ENCODE measurements around the gene ANKRD13C. TPM values are rescaled to one million over a fixed set of nuclear protein-coding genes. Genes with fewer than 3 reads are reported as not detected.

The ANKRD13C gene
- total RNA-seq, 2 experiments from 2014 or later: 37.4 to 37.8 TPM

- Histone ChIP-seq H3K4me3 (ENCODE audit: low read length) (no peak overlapping the region), H3K9me3 (ENCODE audit: control insufficient read depth in 1 of 2, insufficient read depth in 1 of 2, low read length in 2 of 2) (no peaks in the 10 kb centered on the region), H3K4me1 (ENCODE audit: insufficient read depth, low read length) (no peaks in the 10 kb centered on the region), H3K27me3 (ENCODE audit: control insufficient read depth in 1 of 2, insufficient read depth in 2 of 2, low read length in 2 of 2) (no peaks in the 10 kb centered on the region), H3K36me3 (ENCODE audit: insufficient read depth, low read length) (peaks cover 99% of the 10 kb centered on the region), H3K27ac (ENCODE audit: low read depth in 1 of 2, low read length in 2 of 2) (no peak overlapping the region)
- peak overlapping the region; percentile 42 for H3K27ac Mint-ChIP-seq
- no peak overlapping the region for H3K4me3 Mint-ChIP-seq
- H3K9me3 Mint-ChIP-seq: no peaks in the 10 kb centered on the region
- TF ChIP-seq, protein P1, sequence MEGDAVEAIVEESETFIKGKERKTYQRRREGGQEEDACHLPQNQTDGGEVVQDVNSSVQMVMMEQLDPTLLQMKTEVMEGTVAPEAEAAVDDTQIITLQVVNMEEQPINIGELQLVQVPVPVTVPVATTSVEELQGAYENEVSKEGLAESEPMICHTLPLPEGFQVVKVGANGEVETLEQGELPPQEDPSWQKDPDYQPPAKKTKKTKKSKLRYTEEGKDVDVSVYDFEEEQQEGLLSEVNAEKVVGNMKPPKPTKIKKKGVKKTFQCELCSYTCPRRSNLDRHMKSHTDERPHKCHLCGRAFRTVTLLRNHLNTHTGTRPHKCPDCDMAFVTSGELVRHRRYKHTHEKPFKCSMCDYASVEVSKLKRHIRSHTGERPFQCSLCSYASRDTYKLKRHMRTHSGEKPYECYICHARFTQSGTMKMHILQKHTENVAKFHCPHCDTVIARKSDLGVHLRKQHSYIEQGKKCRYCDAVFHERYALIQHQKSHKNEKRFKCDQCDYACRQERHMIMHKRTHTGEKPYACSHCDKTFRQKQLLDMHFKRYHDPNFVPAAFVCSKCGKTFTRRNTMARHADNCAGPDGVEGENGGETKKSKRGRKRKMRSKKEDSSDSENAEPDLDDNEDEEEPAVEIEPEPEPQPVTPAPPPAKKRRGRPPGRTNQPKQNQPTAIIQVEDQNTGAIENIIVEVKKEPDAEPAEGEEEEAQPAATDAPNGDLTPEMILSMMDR (IDR thresholded peaks at IDR 0.05): no peak
- ChIA-PET CTCF (interaction anchor here (0.9 to 1.4 kb wide), 2 partner anchors 10 to 12 kb away, joined by 3 read pairs; no protein-coding TSS in a partner anchor), POLR2A (no interaction called here)
- intact Hi-C loops (cut with DNase I, micrococcal nuclease): no loop called here
- ATAC-seq (ENCODE audit: poor library complexity) (no peak), DNase-seq (no peak)
- no peaks in the 10 kb centered on the region for H3K4me1 Mint-ChIP-seq (ENCODE audit: low read depth)
- no peaks in the 10 kb centered on the region for H3K27me3 Mint-ChIP-seq
- H3K36me3 Mint-ChIP-seq (ENCODE audit: low read depth): peaks cover 98% of the 10 kb centered on the region
Measured at GRCh38 chr1:70247122-70247521, 107.4 kb downstream of the ANKRD13C start.

GRCh38 chr1:70239940-70240339 lies 114.6 kb downstream of the ANKRD13C start:
- H3K4me3 ChIP-seq (ENCODE audit: low read length): no peak overlapping the region
- ChIA-PET POLR2A (interaction anchor here (1.7 kb wide), 1 partner anchor 13 kb away, joined by 4 read pairs; no protein-coding TSS in a partner anchor), CTCF (no interaction called here)
- H3K27ac ChIP-seq (ENCODE audit: low read depth in 1 of 2, low read length in 2 of 2): no peak overlapping the region
- TF ChIP-seq, protein P1 (IDR thresholded peaks at IDR 0.05): no peak
- H3K4me1 ChIP-seq (ENCODE audit: insufficient read depth, low read length): no peaks in the 10 kb centered on the region
- DNase-seq: no peak
- no peaks in the 10 kb centered on the region for H3K9me3 ChIP-seq (ENCODE audit: control insufficient read depth in 1 of 2, insufficient read depth in 1 of 2, low read length in 2 of 2)
- no peak overlapping the region for H3K4me3 Mint-ChIP-seq
- H3K36me3 ChIP-seq (ENCODE audit: insufficient read depth, low read length): peaks cover 100% of the 10 kb centered on the region
- ATAC-seq (ENCODE audit: poor library complexity): no peak
- H3K27me3 ChIP-seq (ENCODE audit: control insufficient read depth in 1 of 2, insufficient read depth in 2 of 2, low read length in 2 of 2): no peaks in the 10 kb centered on the region
- H3K27ac Mint-ChIP-seq: no peak overlapping the region
- H3K36me3 Mint-ChIP-seq (ENCODE audit: low read depth): peaks cover 96% of the 10 kb centered on the region
- intact Hi-C loops (cut with DNase I, micrococcal nuclease): no loop called here
- no peaks in the 10 kb centered on the region for H3K9me3 Mint-ChIP-seq
- H3K4me1 Mint-ChIP-seq (ENCODE audit: low read depth): peaks cover 5% of the 10 kb centered on the region
- H3K27me3 Mint-ChIP-seq: no peaks in the 10 kb centered on the region

GRCh38 chr1:70234733-70235132 lies 119.8 kb downstream of the ANKRD13C start:
- Histone ChIP-seq H3K27me3 (ENCODE audit: control insufficient read depth in 1 of 2, insufficient read depth in 2 of 2, low read length in 2 of 2) (no peaks in the 10 kb centered on the region), H3K36me3 (ENCODE audit: insufficient read depth, low read length) (peaks cover 100% of the 10 kb centered on the region), H3K9me3 (ENCODE audit: control insufficient read depth in 1 of 2, insufficient read depth in 1 of 2, low read length in 2 of 2) (no peaks in the 10 kb centered on the region), H3K4me3 (ENCODE audit: low read length) (no peak overlapping the region), H3K27ac (ENCODE audit: low read depth in 1 of 2, low read length in 2 of 2) (no peak overlapping the region), H3K4me1 (ENCODE audit: insufficient read depth, low read length) (no peaks in the 10 kb centered on the region)
- Mint-ChIP-seq H3K27me3 (no peaks in the 10 kb centered on the region), H3K36me3 (ENCODE audit: low read depth) (peaks cover 96% of the 10 kb centered on the region), H3K9me3 (no peaks in the 10 kb centered on the region), H3K4me3 (no peak overlapping the region), H3K4me1 (ENCODE audit: low read depth) (peaks cover 23% of the 10 kb centered on the region), H3K27ac (no peak overlapping the region)
- CTCF ChIA-PET: interaction anchor here (0.8 to 0.9 kb wide), 2 partner anchors 14 to 22 kb away, joined by 3 read pairs; no protein-coding TSS in a partner anchor
- no peak for DNase-seq
- no peak for ATAC-seq (ENCODE audit: poor library complexity)
- intact Hi-C loops (cut with DNase I, micrococcal nuclease): loop anchor here in 1 of 2 experiments (5.0 kb wide), 1 partner anchor 828 kb away; no protein-coding TSS in a partner anchor
- TF ChIP-seq, protein P1 (IDR thresholded peaks at IDR 0.05): no peak
- POLR2A ChIA-PET: interaction anchor here (2.0 to 4.2 kb wide), 2 partner anchors 13 to 176 kb away, joined by 5 to 19 read pairs; partner anchors contain the start of genes CTH and SRSF11

All from CD4-positive, alpha-beta T cell (primary cell).